Measurements from ENCODE around the gene PRMT1. TPM values are rescaled to one million over a fixed set of nuclear protein-coding genes. Genes with fewer than 3 reads are reported as not detected.

Gene PRMT1
- total RNA-seq, 4 donors from 2014 or later: 46.9 to 185 (median 80.0) TPM

DNA sequence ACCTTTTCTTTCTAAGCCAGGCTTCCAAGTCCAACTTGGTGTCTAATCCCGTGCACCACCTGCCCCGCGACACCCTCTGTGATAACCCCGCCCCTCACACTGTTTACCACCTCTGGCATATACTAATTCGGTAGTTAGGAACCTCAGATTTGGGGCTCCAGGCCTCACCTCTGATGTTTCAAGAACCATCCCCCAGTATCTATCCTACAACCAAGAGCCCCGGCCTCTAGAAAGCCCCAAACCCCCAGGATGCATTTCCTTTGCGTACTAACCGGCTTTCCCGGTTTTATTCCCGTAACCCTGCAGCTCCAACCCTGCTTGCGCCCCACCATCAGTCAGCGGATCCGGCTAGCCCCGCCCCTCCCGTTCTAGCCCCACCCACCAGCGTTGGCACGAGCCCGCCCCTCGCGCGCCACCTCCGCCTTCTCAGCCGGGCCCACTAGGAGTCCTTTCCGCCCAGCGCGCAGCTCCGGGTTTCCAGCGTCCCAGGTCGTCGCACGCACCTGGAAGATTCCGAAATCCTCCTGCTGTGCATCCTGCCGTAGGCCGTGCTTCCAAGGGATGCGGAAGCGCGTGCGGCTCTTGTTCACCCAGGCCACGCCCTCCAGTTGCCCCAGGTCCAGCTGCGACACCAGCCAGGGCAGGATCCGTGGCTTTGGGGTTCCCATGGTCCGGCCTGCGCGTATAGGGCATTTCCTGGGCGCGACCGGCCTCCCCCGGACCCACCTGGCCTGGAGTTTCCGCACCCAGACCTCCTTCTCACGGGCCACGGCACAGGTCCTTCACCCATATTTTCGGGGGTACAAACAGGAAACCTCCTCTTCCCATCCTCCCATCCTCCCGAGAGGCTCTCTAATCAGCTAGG, 12.7 kb upstream of the PRMT1 start:
- H3K4me3 ChIP-seq: peak overlapping the region; percentile 64 to 98 (median 84)
- H3K9me3 ChIP-seq: no peaks in the 10 kb centered on the region
- peaks cover 0 to 37% (median 0%) of the 10 kb centered on the region in 3 donors for H3K36me3 ChIP-seq
- H3K27ac ChIP-seq: peak overlapping the region; percentile 80 to 97 (median 92)
- H3K27me3 ChIP-seq: no peaks in the 10 kb centered on the region
- H3K4me1 ChIP-seq: peaks cover 0 to 23% (median 16%) of the 10 kb centered on the region in 4 donors
- TF ChIP-seq, protein P1, sequence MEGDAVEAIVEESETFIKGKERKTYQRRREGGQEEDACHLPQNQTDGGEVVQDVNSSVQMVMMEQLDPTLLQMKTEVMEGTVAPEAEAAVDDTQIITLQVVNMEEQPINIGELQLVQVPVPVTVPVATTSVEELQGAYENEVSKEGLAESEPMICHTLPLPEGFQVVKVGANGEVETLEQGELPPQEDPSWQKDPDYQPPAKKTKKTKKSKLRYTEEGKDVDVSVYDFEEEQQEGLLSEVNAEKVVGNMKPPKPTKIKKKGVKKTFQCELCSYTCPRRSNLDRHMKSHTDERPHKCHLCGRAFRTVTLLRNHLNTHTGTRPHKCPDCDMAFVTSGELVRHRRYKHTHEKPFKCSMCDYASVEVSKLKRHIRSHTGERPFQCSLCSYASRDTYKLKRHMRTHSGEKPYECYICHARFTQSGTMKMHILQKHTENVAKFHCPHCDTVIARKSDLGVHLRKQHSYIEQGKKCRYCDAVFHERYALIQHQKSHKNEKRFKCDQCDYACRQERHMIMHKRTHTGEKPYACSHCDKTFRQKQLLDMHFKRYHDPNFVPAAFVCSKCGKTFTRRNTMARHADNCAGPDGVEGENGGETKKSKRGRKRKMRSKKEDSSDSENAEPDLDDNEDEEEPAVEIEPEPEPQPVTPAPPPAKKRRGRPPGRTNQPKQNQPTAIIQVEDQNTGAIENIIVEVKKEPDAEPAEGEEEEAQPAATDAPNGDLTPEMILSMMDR (IDR thresholded peaks at IDR 0.05): peak in 4 of 6 experiments; percentile 14 to 58 (median 51)
- TF ChIP-seq POLR2A (IDR thresholded peaks at IDR 0.05): peak; percentile 48 to 72
- peak; percentile 96 to 97 (median 97) for DNase-seq

DNA sequence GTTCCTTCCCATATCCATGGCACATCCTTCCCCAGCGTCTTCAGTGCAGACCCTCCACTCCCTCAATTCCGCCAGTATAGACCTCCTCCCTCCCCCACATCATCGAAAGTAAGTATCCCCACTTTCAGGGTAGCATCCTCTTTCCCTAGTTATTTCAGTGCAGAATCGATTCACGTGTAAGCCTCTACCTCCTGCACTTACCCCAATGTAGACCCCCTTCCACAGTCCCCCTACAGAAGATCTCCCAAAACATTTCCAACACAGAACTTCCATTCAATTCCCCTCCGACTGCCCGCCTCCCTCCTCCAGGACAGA, 12.1 kb upstream of the PRMT1 start:
- Histone ChIP-seq H3K36me3 (peaks cover 0 to 31% (median 0%) of the 10 kb centered on the region in 3 donors), H3K9me3 (no peaks in the 10 kb centered on the region), H3K27me3 (no peaks in the 10 kb centered on the region), H3K4me3 (peak overlapping the region; percentile 64 to 98 (median 84)), H3K27ac (peak overlapping the region; percentile 80 to 97 (median 92)), H3K4me1 (peaks cover 0 to 23% (median 16%) of the 10 kb centered on the region in 4 donors)
- TF ChIP-seq, protein P1 (IDR thresholded peaks at IDR 0.05): no peak
- TF ChIP-seq POLR2A (IDR thresholded peaks at IDR 0.05): no peak
- DNase-seq: no peak

DNA sequence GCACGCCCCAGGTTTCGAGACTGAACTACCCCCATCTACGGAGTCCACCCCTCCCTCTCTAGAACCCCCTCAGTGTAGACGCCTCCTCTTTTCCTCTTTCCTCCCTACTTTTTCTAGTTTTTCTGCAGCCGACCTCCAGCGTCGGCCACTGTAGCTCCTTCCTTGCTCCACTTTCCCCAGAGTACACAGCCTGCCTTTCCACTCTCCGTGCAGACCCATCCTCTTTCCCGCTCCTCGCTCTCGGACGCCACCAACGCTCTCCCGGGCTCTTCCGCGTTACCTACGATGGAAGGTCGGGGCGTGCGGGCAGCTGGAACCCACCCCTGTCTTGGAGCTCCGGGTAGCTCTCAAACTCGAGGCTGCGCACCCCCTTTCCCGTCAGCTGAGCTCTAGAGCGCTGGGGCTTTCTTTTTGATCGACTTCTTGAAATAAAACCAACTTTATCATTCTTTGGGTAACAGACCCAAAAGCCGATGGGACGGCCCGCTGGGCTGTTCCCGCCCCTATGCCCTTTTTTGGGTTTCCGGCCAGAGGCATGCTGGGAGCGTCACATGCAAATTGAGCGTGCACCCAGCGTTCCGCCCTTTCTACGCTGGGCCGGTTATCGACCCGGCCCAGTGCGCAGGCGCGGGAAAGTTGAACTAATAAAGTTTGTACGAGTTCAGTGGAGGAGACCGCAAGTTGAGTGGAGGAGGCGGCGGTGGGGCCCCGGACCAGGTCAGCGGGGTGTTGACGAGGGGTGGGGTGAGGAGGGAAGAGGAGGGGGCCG, 11.5 kb upstream of the PRMT1 start, which contains the start of the genes BCL2L12 and IRF3:
Gene BCL2L12 (plus strand): TSS at position 583 of the 769 bp plus-strand sequence. CDS start 760 bp downstream, outside the sequence.
Gene IRF3 (minus strand): TSS at position 507 of the 769 bp plus-strand sequence. CDS start 1,019 bp downstream, outside the sequence.
- Histone ChIP-seq H3K9me3 (no peaks in the 10 kb centered on the region), H3K4me1 (peaks cover 0 to 23% (median 16%) of the 10 kb centered on the region in 4 donors), H3K27me3 (no peaks in the 10 kb centered on the region), H3K4me3 (peak within 1 kb of the TSS; percentile 64 to 98 (median 84)), H3K36me3 (peaks cover 0 to 26% (median 0%) of the 10 kb centered on the region in 3 donors), H3K27ac (peak within 1 kb of the TSS; percentile 80 to 97 (median 92))
- TF ChIP-seq, protein P1 (IDR thresholded peaks at IDR 0.05): peak in 2 of 6 experiments; percentile 4 to 7
- TF ChIP-seq POLR2A (IDR thresholded peaks at IDR 0.05): peak; percentile 61 to 69
- peak; percentile 97 to 99 (median 97) for DNase-seq

DNA sequence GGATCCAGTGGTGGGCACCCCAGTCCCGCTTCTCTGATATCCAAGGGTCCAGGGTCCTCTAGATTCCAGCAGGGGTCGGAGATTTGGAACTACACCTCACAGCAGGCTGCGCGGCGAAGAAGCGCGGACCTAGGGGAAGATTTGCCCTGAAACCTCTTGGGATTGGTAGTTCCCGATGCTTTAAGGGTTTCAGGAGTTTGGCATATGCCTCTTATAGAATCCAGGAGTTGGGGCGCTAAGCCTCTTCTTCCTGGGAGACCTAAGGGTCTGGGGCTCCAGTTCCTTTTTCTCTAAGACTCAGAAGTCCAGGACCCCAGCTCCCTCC, 11.0 kb upstream of the PRMT1 start:
- Histone ChIP-seq H3K4me3 (peak overlapping the region; percentile 64 to 98 (median 84)), H3K4me1 (peaks cover 0 to 23% (median 16%) of the 10 kb centered on the region in 4 donors), H3K27ac (peak overlapping the region; percentile 80 to 97 (median 92)), H3K36me3 (peaks cover 0 to 21% (median 0%) of the 10 kb centered on the region in 3 donors), H3K27me3 (no peaks in the 10 kb centered on the region), H3K9me3 (no peaks in the 10 kb centered on the region)
- no peak for DNase-seq
- no peak for TF ChIP-seq POLR2A (IDR thresholded peaks at IDR 0.05)
- TF ChIP-seq, protein P1 (IDR thresholded peaks at IDR 0.05): no peak

DNA sequence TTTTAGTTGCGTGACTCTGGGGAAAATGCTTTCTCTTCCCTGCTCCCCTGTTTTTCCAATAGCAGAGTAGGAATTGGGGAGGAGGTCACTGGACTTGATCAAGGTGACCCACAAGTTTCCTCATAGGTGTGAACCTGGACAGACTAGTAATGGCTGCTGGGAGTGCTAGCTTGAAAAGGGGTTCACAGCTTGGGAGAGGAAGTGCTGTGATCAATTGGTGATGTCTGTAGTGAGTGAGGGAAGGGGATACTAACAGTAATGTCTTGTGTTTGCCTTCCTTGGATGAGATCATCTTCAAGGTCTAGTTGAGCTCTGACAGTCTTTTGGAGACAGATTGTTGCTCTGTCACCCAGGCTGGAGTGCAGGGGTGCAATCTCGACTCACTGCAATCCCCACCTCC, 9.6 kb upstream of the PRMT1 start:
- Histone ChIP-seq H3K9me3 (no peaks in the 10 kb centered on the region), H3K4me1 (peaks cover 0 to 30% (median 20%) of the 10 kb centered on the region in 4 donors), H3K36me3 (peaks cover 0 to 7% (median 0%) of the 10 kb centered on the region in 3 donors), H3K4me3 (no peak overlapping the region), H3K27me3 (no peaks in the 10 kb centered on the region), H3K27ac (no peak overlapping the region)
- TF ChIP-seq POLR2A (IDR thresholded peaks at IDR 0.05): no peak
- TF ChIP-seq, protein P1 (IDR thresholded peaks at IDR 0.05): no peak
- DNase-seq: no peak

Measured in Peyer's patch (tissue), 4 donors.